OCI-M1 (cell line): Measurements from ENCODE around the gene HTRA1.

Experiments used
- DNase-seq: peaks from one replicate; lab custom pipeline; 2025; lab: John Stamatoyannopoulos, UW

The HTRA1 gene

GRCh38 chr10:122461367-122461728 is at the start of gene HTRA1:
TSS of gene HTRA1 (plus strand) at chr10:122461553. CDS start at chr10:122461653, 100 bp downstream.
- no peak for DNase-seq

GRCh38 chr10:122413327-122413726 is 48.0 kb upstream of the HTRA1 start:
- no peak for DNase-seq

GRCh38 chr10:122417667-122418066 is 43.7 kb upstream of the HTRA1 start:
- no peak for DNase-seq

GRCh38 chr10:122419016-122419415 is 42.3 kb upstream of the HTRA1 start:
- no peak for DNase-seq

GRCh38 chr10:122419876-122420623 is 41.3 kb upstream of the HTRA1 start:
- DNase-seq: no peak

GRCh38 chr10:122420624-122421007 is 40.7 kb upstream of the HTRA1 start:
- DNase-seq: no peak

- DNase-seq: no peak
Observed at GRCh38 chr10:122421054-122421625, 40.2 kb upstream of the HTRA1 start.

GRCh38 chr10:122421742-122422141 is 39.6 kb upstream of the HTRA1 start:
- no peak for DNase-seq

GRCh38 chr10:122422266-122422989 is 38.9 kb upstream of the HTRA1 start:
- DNase-seq: no peak

GRCh38 chr10:122424059-122424458 is 37.3 kb upstream of the HTRA1 start:
- DNase-seq: no peak

- DNase-seq: no peak
Observed at GRCh38 chr10:122426829-122427228, 34.5 kb upstream of the HTRA1 start.

GRCh38 chr10:122427280-122427679 is 34.1 kb upstream of the HTRA1 start:
- no peak for DNase-seq

GRCh38 chr10:122435212-122435827 is 26.0 kb upstream of the HTRA1 start:
- peak; percentile 72 for DNase-seq

- DNase-seq: no peak
Observed at GRCh38 chr10:122441961-122442360, 19.4 kb upstream of the HTRA1 start.

GRCh38 chr10:122445469-122445868 is 15.9 kb upstream of the HTRA1 start:
- no peak for DNase-seq

GRCh38 chr10:122445904-122446303 is 15.4 kb upstream of the HTRA1 start:
- DNase-seq: no peak

- no peak for DNase-seq
Observed at GRCh38 chr10:122446668-122447423, 14.5 kb upstream of the HTRA1 start.

GRCh38 chr10:122448600-122448999 is 12.8 kb upstream of the HTRA1 start:
- DNase-seq: no peak

GRCh38 chr10:122449153-122449552 is 12.2 kb upstream of the HTRA1 start:
- DNase-seq: no peak

GRCh38 chr10:122450353-122450990 is 10.9 kb upstream of the HTRA1 start:
- DNase-seq: no peak

GRCh38 chr10:122454071-122454470 is 7.3 kb upstream of the HTRA1 start:
- no peak for DNase-seq
